ENCODE measurements around the gene FES. TPM values are rescaled to one million over a fixed set of nuclear protein-coding genes. Genes with fewer than 3 reads are reported as not detected.

The FES gene
- total and polyA plus RNA-seq, 10 of the 15 experiments (the other 5 are each of a cell fraction or from before 2014, with no cell fraction given), result 0.07 to 23.9 (median 9.9) TPM

- TF ChIP-seq REST (IDR thresholded peaks at IDR 0.05; ENCODE audit: low read depth, low read length), result no peak
- TF ChIP-seq MLLT1 (IDR thresholded peaks at IDR 0.05), result no peak
- TF ChIP-seq DPF2 (IDR thresholded peaks at IDR 0.05), result no peak
- TF ChIP-seq HDGF (IDR thresholded peaks at IDR 0.05), result no peak
- TF ChIP-seq MEF2B (IDR thresholded peaks at IDR 0.05; ENCODE audit: partially characterized antibody, poor library complexity, severe bottlenecking), result no peak
- no peak for TF ChIP-seq HCFC1 (IDR thresholded peaks at IDR 0.05; ENCODE audit: low read length)
- TF ChIP-seq RAD51 (IDR thresholded peaks at IDR 0.05), result no peak
- no peak for TF ChIP-seq FOXK2 (IDR thresholded peaks at IDR 0.05)
Observed at GRCh38 chr15:90936823-90937222, 52.5 kb downstream of the FES start (continued).

- DNase-seq (ENCODE audit: low read depth, low spot score) (no peak), FAIRE-seq (no peak), ATAC-seq (no peak)
- H3K27me3 ChIP-seq (replicated peaks in 1 of 2; ENCODE audit: control insufficient read depth in 2 of 2, insufficient read depth in 2 of 2, low read length in 1 of 2), result no peaks in the 10 kb centered on the region
- H3K9ac ChIP-seq (ENCODE audit: control insufficient read depth, insufficient read depth, low read length), result no peak overlapping the region
- POLR2A ChIA-PET, result no interaction called here
- H3K4me2 ChIP-seq (ENCODE audit: control insufficient read depth, insufficient read depth), result no peak overlapping the region
- no peak overlapping the region for H2AFZ ChIP-seq (ENCODE audit: control insufficient read depth, low read depth, low read length)
- H3K4me3 ChIP-seq, result no peak overlapping the region
- no peaks in the 10 kb centered on the region for H3K9me3 ChIP-seq (replicated peaks; ENCODE audit: control insufficient read depth, insufficient read depth, low read length)
- H4K20me1 ChIP-seq (ENCODE audit: control insufficient read depth, insufficient read depth), result no peaks in the 10 kb centered on the region; the same call in 1 of the 2 replicates
- intact Hi-C loops (cut with micrococcal nuclease; ENCODE audit: unreplicated experiment), result loop anchor here (10.0 kb wide), 1 partner anchor 83 kb away; no protein-coding TSS in a partner anchor
- SMC1A ChIA-PET (ENCODE audit: uncharacterized antibody, unreplicated experiment), result interaction anchor here (0.8 to 1.7 kb wide), 3 partner anchors 10 to 111 kb away, joined by 3 to 4 read pairs (median 3); no protein-coding TSS in a partner anchor
- peaks cover 7 to 22% of the 10 kb centered on the region in 2 experiments; a peak in 3 of 4 replicates for H3K36me3 ChIP-seq (ENCODE audit: control insufficient read depth in 2 of 2, insufficient read depth in 2 of 2, low read length in 1 of 2)
- CTCF ChIA-PET, result interaction anchor here (0.8 to 18.1 kb wide), 3 partner anchors 38 to 618 kb away, joined by 3 to 480 read pairs (median 3); partner anchors contain the start of gene MAN2A2
- H3K27ac ChIP-seq (ENCODE audit: control insufficient read depth, insufficient read depth), result no peak overlapping the region
- in situ Hi-C loops (cut with MboI), result no loop called here
- peaks cover 14% of the 10 kb centered on the region for H3K79me2 ChIP-seq (ENCODE audit: control insufficient read depth, insufficient read depth, low read length)
- H3K4me1 ChIP-seq (ENCODE audit: control insufficient read depth, insufficient read depth, low read length), result peaks cover 18% of the 10 kb centered on the region
- TSS peak; percentile 8 for BruUV-seq (replicated peaks)
- 96% methylated on average over 5 of the region's 5 CpGs for WGBS (ENCODE audit: insufficient coverage, insufficient replicate concordance, low lambda C conversion rate, missing lambda C conversion rate)
- RAD21 ChIA-PET (ENCODE audit: unreplicated experiment), result no interaction called here
- no peak for TF ChIP-seq ATF7 (IDR thresholded peaks at IDR 0.05; ENCODE audit: low read depth)
- no peak for TF ChIP-seq RAD21 (IDR thresholded peaks at IDR 0.05; ENCODE audit: insufficient read depth, low read depth, low read length)
- TF ChIP-seq SMAD5 (IDR thresholded peaks at IDR 0.05; ENCODE audit: low read depth), result no peak
- TF ChIP-seq TCF7 (IDR thresholded peaks at IDR 0.05; ENCODE audit: borderline replicate concordance), result no peak
- TF ChIP-seq ZBTB11 (CRISPR knock-in tag; IDR thresholded peaks at IDR 0.05), result no peak
Observed at GRCh38 chr15:90938261-90938660, 54.0 kb downstream of the FES start.

Data from GM12878 (cell line).